Central memory CD4-positive, alpha-beta T cell (primary cell): Measurements from ENCODE around the gene ZNF410.

Experiments
- DNase-seq: peaks from one replicate; pipeline ENCODE4 v3.0.0; 2022

The ZNF410 gene

GRCh38 chr14:73958591-73958990, 71.9 kb downstream of the ZNF410 start:
- no peak for DNase-seq

GRCh38 chr14:73961192-73961591, 74.5 kb downstream of the ZNF410 start:
- DNase-seq, result no peak

GRCh38 chr14:73965216-73965615, 78.6 kb downstream of the ZNF410 start:
- no peak for DNase-seq

- DNase-seq, result no peak
Measured at GRCh38 chr14:73968885-73969284, 82.2 kb downstream of the ZNF410 start.

- DNase-seq, result no peak
Measured at GRCh38 chr14:73973497-73973896, 86.8 kb downstream of the ZNF410 start.

GRCh38 chr14:73976125-73976524, 89.5 kb downstream of the ZNF410 start:
- no peak for DNase-seq

- no peak for DNase-seq
Measured at GRCh38 chr14:73977896-73978295, 91.2 kb downstream of the ZNF410 start.
